ENCODE data around the gene SFRP4.
"Not testable (repeated sequence)": the region's sequence is repeated elsewhere in the genome, so short reads cannot be mapped to it uniquely, and the experiment has no call there.

SFRP4 gene

DNA sequence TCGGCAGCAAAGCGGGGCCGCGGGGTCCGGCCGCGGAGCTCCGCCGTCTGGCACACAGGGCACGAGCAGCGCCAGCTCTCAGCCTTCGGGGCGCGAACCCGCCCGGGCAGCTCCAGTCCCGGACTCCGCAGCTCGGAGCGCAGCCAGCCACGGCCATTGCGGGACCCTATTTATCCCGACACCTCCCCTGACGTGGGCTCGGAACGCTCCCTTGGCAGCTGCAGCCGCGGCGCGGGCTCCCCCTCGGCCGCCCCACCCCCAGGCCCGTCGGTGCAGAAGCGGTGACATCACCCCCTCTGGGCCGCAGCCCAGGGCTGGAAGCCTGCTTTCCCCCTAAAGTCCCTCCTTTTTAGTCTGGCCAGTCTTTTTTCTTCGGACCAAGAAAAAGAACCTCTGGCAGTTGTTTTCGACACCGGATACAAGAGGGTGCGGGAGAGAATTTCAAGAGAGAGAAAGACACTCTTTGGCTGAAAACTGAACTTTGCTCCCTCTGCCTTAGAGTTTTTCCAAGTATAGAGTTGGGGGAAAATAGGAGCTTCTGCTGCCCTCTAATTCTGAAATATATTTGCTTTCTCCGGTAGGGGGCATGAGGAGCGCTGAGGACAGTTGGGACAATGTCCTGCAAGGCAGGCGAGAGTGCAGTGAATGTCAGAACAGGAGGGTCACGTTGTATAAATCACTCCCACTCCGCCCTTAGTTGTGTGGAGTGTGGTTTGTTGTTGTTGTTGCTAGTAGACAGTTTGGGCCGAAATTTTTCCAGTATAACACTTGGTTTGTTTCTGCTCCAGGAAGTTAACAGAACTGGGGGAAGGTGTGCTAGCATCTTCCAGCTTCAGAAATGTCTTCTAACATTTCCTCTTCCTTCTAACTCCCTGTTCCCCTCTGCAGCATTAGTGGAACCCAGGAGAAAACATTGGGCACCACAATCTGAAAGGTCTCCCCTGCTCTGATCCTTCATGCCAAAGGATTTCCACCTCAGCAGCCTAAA is at the start of gene SFRP4:
TSS of gene SFRP4 (minus strand) at position 145 of the 988 bp plus-strand sequence. CDS start 280 bp downstream, outside the sequence.
- no peak for DNase-seq

DNA sequence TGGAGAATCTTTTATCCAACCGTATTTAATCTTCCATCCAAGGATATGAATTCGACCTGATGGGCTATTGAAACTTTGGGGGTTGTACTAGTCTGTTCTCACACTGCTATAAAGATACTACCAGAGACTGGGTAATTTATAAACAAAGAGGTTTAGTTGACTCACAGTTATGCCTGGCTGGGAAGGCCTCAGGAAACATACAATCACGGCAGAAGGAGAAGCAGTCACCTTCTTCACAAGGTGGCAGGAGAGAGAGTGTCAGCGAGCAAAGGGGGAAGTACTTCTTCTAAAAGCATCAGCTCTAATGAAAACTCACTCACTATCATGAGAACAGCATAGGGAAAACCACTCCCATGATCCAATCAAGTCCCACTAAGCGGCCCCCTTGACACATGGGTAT is 47.6 kb upstream of the SFRP4 start:
- DNase-seq = no peak

DNA sequence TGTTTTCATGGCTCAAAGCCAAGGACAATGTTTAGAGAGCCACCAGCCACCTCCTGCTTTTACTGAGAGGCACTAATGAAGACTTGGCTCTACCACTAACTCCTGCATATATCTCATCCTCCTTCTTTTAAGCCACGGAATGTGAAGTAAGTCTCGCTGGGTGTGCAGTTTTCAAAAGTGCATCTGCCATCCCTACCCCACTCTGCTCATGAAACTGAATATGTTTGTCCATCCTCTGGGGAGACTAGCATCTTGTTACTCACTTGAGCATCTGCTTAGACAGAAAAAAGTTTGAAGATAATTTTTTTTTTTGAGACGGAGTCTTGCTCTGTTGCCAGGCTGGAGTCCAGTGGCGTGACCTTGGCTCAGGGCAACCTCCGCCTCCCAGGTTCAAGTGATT is 44.6 kb upstream of the SFRP4 start:
- DNase-seq = no peak

DNA sequence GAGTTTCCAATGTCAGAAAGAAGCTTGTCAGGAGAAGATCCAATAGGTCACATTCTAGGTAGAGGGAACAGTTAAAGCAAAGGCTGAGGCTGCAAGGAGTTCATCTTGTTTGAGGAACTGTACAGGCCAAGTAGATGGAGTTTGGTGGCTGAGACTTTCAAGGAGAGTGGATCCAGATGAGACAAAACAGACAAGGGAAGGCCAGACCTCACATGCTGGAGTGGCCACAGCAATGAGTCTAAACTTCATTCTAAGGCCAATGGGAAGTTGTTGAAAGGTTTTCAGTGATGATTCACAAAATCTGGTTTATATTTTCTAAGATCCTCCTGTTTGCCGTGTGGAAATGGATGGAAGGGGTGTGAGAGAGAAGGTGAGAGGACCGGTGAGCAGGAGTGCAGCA is 43.9 kb upstream of the SFRP4 start:
- no peak for DNase-seq

DNA sequence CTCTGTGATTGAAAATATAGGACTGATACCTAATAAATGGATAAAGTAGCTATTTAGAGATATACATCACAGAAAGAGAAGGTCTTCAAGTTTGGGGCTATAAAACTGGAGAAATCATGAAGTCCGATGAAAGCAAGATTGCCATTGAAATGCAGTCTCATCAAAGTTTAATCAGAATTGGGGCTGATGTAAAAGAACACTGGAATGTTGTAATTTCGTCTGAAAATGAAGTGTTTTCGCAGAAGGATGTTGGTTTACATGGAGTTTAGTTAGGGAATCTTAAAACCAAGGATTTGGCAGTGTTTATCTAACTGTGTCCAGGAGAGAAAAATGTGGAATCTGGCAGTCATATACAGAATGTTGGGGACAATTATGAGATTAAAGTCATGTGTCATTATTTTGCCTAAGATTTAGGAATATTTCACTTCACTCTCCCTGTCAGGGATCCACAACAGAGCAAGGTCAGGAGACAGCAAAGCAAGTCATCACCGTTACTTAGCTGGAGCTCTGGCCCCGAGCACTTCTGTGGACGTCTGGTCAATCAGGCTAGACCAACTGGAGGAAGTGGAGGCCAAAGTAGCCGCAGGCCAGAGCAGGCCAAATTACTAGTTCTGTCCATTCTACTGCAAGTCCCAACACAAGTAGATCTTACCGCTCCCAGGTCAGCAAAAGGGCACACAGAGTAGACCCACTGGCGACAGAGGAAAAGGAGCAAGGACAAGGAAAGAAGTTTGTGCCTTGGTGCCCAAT is 40.8 kb upstream of the SFRP4 start:
- no peak for DNase-seq

DNA sequence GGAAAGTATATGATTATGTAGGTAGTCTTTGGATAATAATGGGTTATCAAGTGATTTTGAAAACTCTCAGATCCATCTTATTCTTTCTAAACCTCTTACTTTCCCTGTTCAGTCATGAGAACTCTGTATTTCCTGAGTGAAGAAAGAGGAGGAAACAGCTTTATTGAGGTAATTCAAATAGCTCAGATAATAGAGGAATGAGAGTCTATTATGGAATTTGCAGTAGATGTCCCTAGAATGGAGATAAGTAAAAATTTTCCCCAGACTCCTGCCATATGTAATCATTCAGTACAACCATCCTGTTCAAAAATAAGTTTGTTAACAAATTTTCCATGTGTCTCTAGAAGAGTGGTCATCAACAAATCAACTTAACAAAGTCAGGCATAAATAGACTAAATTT is 40.2 kb upstream of the SFRP4 start:
- no peak for DNase-seq

DNA sequence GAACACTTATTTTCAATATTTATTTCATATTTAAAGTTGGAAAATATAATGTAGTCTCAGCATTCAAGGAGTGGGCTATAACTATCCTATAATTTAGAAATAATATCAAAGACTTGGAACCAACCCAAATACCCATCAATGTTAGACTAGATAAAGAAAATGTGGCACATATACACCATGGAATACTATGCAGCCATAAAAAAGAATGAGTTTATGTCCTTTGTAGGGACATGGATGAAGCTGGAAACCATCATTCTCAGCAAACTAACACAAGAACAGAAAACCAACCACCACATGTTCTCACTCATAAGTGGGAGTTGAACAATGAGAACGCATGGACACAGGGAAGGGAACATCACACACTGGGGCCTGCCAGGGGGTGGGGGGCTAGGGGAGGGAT is 37.6 kb upstream of the SFRP4 start:
- DNase-seq = not testable (repeated sequence)

DNA sequence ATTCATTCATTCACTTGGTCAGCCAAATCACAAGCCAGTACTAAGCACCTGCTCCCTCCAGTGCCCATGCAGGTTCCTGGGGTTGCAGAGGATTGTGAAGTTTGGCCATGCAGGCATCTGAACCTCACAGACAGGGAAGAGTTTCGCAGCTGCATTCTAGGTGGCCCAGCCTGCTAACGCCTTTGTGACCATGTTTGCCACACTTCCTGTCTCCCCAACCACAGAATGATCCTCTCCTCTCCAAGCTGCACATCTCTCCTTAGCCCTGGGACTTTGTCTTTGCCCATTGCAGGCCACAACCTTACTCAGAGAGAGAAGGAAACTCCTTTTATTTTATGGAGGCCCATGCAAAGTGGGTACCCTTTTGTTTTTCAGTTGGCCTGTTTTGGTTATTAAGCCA is 35.6 kb upstream of the SFRP4 start:
- DNase-seq = no peak

DNA sequence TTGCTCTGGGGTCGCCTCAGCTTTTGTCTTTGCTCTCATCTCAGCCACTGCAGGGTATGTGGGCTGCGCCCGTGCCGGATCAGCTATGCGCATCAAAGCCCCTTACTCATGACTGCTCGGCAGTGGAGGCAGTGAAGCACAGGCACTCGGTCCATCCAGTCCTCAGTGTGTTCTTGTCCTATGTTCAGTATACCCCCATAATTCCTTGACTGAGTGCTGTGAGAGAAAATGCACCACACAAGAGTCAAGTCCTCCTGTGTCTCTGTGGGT is 31.3 kb upstream of the SFRP4 start:
- DNase-seq = no peak

DNA sequence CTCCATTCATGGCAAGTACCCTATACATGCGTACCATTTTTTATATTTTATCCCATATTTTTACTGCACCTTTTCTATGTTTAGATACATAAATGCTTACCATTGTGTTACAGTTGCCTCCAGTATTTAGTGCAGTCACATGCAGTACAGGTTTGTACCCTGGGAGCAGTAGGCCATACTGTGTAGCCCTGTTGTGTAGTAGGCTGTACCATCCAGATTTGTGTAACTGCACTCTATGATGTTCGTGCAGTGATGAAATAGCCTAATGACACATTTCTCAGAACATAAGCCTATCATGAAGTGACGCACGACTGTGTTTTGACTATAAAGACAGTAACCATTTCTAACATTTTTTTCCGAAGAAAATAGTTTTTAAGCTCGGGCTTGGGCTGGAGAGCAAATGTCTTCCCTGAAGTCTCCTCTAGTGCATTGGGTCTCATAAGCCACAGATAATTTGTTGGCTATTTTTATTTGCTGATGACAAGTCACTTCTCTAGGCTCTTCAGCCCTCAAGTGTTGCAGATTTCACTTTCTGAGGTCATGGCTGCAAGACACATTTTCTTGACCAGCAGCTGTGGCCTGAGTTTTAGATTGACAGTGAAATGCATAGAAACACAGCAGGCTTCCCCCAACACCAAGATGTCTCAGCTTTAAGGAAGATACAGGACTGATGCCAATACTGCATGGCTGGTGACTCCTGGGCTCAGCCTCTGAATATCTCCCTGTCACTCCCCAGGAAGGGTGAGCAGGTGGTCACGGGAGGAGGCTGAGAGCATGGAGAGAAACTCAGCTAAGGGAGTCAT is 30.7 kb upstream of the SFRP4 start:
- DNase-seq = no peak

DNA sequence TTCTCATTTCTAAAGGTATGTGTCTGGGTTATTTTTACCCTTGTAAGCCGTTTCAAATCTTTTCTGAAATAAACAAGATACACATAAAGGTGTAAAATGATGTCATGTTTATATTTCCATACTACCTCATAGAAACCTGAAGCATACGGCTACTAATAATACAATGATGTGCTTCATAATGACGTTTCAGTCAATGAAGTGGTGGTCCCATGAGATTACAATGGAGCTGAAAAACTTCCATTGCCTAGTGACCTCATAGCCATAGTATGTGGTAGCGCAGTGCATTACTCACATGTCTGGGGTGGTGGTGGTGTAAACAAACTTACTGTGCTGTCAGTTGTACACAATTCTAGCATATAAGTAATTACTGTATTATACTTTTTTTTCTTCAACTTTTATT is 28.7 kb upstream of the SFRP4 start:
- no peak for DNase-seq

DNA sequence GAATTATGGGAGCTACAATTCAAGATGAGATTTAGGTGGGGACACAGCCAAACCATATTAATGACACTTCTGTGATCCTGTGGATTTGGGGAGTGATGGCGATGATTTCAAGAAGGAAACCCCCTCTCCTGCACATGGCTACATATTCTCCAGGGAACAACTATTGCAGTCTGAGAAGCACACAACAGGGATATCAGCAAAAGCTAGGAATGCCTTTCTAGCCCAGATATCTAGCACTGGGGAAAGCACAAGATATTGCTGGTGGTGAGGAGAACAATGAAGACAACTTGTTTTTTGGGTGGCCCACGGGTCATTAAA is 28.1 kb upstream of the SFRP4 start:
- DNase-seq = no peak

DNA sequence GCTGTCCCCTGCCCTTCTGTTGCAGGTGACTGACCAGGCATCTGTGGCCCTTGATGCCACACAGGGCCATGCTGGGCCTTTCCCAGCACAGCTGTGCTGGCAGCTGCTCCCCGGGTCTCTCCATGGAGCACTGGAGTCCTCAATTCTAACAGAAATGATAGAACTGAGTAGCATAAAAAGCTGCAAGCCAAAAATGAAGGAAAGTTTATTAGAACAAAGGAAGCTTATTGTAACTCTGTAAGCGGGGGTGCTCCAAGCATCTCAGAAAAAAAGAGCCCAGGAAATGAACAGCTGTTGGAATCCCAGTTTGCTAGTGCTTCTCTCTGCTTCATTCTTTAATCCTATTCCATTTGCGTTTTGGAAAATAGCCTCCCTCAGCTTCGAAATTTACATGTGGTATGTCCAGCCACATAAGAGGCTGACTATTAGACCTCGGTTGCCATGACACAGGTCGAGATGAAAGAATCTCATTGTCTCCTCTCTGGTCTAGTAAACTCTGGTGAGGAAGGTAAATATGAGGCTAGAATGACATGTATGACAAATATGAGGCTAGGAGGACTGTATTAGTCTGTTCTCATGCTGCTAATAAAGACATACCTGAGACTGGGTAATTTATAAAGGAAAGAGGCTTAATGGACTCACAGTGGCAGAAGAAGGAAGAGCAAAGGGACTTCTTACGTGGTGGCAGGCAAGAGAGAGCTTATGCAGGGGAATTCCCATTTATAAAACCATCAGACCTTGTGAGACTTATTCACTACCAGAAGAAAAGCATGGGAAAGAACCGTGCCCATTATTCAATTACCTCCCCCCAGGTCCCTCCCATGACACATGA is 27.5 kb upstream of the SFRP4 start:
- DNase-seq = no peak

DNA sequence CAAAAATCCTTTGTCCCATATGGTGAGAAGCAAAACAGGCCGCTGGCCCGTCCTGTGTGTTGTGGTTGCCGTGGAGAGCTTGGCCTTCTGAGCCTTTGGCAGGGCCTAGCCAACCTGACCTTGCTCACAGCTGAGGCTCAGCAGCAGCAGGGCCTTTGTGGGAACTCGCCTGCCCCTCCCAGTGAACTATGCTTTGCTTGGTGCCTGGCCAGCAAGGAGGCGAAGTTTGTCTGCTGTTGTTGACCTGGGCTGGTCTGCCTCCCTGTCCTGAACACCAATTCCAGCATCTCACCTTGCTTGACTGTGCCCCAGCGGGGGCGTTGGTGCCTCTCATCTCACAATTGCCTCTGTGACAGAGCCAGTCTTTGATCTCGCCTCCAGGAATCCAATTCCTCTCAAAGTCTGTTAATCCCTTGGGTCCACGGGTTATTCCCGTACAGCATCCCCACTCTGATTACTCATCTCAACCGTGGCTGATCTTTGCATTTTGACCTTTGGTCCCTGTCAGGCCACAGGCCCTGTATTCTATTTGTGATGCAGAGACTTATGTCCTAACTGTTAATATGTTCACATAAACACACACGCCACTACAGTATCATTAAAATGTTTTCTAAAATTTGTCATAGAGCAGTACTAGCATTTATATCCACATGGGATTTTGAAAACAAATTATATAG is 26.5 kb upstream of the SFRP4 start:
- no peak for DNase-seq

DNA sequence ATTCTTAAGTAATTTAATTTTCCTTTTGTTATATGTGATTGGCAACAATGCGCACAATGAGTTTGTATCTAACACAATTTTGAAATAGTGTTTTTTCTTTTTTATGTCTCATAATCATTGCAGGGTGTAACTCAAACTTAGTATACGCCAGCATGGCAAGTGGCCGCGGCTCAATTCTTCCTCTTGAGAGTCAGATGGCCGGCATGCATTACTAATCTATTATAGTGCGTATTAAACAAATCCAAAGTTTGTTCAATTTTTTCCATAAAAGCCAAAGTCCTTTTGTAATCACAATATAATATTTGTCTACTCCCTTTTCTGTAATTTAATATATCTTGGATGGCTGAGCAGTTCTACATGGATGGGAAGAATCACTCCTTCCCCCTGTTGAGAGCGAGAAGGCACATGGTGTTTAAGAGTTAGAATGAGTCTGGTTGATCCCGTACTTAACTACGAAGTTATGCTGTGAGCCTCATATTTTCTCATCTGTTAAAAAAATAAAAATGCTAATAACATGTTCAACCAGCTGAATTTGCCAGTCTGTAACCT is 16.5 kb upstream of the SFRP4 start:
- DNase-seq = no peak

DNA sequence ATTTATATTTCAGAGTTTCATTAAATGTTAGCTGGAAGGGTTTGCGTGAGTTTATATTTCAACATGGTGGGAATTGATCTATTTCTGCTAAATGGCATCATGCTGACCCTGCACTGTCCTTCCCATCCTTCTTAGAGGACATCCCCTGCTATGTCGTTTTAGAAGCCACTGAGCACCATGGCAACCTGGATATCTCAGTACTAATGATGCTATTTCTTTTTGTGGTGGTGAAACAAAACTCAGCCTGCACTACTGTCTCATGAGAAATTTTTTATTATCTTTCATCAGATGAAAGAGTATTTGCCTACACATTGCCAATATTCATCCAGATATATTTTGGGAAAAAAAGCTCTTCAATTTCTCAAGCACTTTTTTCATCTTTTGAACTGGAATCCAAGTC is 15.9 kb upstream of the SFRP4 start:
- DNase-seq = no peak

DNA sequence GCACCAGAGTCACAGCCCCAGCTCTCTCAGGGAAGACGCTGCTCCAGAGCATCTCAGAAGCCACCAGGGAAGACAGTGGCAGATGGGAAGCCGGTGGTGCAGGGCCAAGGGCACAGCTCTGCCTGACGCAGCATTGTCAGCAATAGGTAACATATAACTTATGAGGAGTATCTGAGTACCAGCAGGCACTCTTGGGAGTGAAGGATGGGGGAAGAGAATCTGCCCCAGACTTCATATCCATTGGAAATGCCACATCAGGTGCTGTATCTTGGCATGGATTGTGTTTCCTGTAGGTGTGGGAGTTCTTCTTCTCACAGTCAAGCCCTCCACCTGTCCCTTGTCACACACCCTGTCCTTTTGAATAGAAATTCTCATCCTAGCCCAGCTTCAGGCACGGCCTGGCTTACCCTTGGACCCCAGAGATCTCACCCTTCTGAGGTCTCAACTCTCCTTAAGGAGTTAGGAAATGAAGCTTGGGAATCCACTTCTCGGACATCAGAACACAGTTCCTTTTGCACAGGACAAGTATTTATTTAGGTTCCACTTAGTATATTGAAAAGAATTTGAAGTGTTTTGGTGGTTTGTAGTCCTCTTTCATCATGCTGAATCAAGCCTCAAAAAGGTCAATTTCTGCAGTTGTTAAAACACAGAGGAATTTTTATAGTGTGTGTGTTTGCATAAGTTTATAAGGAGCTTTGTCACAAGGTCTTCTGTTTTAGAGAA is 13.8 kb upstream of the SFRP4 start:
- DNase-seq = no peak

DNA sequence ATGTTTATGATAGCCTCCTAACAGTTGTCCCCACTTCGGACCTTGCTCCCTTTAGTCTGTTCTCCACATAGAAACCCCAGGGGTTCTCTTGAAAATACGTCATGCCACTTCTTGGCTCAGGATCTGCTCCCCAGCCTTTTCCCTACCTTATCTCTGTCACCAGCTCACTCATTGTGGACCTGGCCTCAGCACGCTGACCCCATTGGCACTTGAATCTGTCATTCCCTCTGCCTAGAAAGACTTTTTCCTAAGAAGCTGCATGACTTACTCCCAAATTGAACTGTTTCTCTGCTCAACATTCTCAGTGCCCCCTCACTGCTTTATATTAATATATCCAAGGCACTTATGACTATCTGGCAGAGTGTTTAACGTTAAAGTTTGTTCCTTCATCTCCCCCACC is 12.3 kb upstream of the SFRP4 start:
- no peak for DNase-seq

DNA sequence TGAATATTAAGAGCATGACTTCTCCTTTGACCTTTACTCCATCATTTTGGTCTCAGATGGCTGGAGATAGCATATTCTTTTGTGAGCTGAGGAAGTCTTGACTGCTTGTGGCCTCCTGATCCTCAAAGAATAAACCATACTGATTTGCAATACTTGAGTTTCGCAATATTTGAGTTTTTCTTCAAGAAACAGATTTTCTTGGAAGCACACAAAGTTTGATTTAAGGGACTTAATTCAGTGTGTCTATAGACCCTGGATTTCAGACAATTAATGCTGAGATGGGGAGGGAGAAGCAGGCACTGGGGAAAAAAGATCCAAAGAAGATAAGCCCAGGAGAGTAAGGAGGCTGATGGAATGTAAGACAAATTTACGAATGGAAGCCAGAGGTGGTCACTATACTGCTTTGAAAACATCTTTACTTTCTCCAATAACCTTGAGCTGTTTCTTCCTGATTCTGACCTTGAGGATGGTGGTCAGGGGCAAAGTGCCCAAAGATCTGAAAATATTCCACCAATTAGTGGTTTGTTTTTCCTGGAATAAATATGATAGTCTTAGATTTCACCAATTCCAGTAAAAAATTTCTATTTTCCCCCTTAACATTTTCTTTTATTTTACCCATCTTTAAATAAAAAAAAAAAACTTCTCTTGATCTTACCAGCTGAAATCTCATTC is 11.3 kb upstream of the SFRP4 start:
- DNase-seq = no peak

DNA sequence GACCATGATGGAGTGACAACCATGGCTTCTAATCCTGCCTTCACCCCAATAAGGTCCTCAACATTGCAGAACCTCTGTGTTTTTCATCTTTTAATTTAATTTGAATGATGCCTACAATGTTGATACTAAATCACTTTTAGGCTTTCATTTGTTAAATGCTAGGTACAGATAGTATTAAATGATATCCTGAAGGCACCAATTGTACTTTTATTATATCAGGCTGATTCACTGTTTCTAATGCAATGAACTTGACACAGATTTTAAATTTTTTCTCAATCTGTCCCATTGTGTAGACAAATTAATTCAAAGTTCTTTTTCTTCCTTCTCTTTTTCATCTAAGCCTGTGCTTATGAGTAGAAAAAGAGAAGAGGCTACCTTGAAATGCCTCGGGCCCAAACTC is 9.0 kb upstream of the SFRP4 start:
- no peak for DNase-seq

Measured in activated CD8-positive, alpha-beta memory T cell treated with anti-CD3 and anti-CD28 coated beads, Interleukin-2, amount 50 U/mL, for 4 hours (primary cell).